HEK293 (cell line): Measurements from ENCODE around the gene EGFL8.

ENCODE experiments used
- BCL11A ChIP-seq: fragments of 450-650 bp; formaldehyde crosslinking; IDR thresholded peaks from 2 replicates; pipeline ENCODE4 v1.5.1; 2016; ENCODE audit warnings: low read depth, missing biosample characterization, missing genetic modification characterization
- EGR2 ChIP-seq: fragments of 450-650 bp; formaldehyde crosslinking; IDR thresholded peaks from 2 replicates; pipeline ENCODE4 v1.5.1; 2016; ENCODE audit warnings: low read depth, missing biosample characterization, missing genetic modification characterization
- IKZF3 ChIP-seq: fragments of 450-650 bp; IDR thresholded peaks from 2 replicates; pipeline ENCODE4 v1.5.0; 2018; ENCODE audit warnings: missing biosample characterization, mild to moderate bottlenecking, missing genetic modification characterization, moderate library complexity
- KLF10 ChIP-seq: fragments of 450-650 bp; IDR thresholded peaks from 2 replicates; pipeline ENCODE4 v1.5.1; 2018; ENCODE audit warnings: missing biosample characterization, mild to moderate bottlenecking, missing genetic modification characterization
- KLF16 ChIP-seq: fragments of 450-650 bp; formaldehyde crosslinking; IDR thresholded peaks from 2 replicates; pipeline ENCODE4 v1.5.1; 2017; ENCODE audit warnings: missing biosample characterization, missing genetic modification characterization
- KLF7 ChIP-seq: fragments of 450-650 bp; formaldehyde crosslinking; IDR thresholded peaks from 2 replicates; pipeline ENCODE4 v1.5.1; 2016; ENCODE audit warnings: missing biosample characterization, missing genetic modification characterization, borderline replicate concordance
- RBAK ChIP-seq: fragments of 450-650 bp; formaldehyde crosslinking; IDR thresholded peaks from 2 replicates; pipeline ENCODE4 v1.5.1; 2016; ENCODE audit warnings: missing biosample characterization, missing genetic modification characterization
- SP7 ChIP-seq: fragments of 450-650 bp; formaldehyde crosslinking; IDR thresholded peaks from 2 replicates; pipeline ENCODE4 v1.5.1; 2016; ENCODE audit warnings: missing biosample characterization, missing genetic modification characterization
- YY2 ChIP-seq: fragments of 450-650 bp; formaldehyde crosslinking; IDR thresholded peaks from 2 replicates; pipeline ENCODE4 v1.5.1; 2016; ENCODE audit warnings: missing biosample characterization, missing genetic modification characterization
- ZFP3 ChIP-seq: fragments of 450-650 bp; formaldehyde crosslinking; IDR thresholded peaks from 2 replicates; pipeline ENCODE4 v1.5.1; 2016; ENCODE audit warnings: low read depth, missing biosample characterization, missing genetic modification characterization
- ZIC2 ChIP-seq: fragments of 450-650 bp; formaldehyde crosslinking; IDR thresholded peaks from 2 replicates; pipeline ENCODE4 v1.5.1; 2016; ENCODE audit warnings: missing biosample characterization, missing genetic modification characterization
- ZNF10 ChIP-seq: fragments of 450-650 bp; formaldehyde crosslinking; IDR thresholded peaks from 2 replicates; pipeline ENCODE4 v1.5.1; 2017; ENCODE audit warnings: missing biosample characterization, missing genetic modification characterization
- ZNF114 ChIP-seq: fragments of 450-650 bp; formaldehyde crosslinking; IDR thresholded peaks from 2 replicates; pipeline ENCODE4 v1.5.0; 2017; ENCODE audit warnings: missing biosample characterization, missing genetic modification characterization
- ZNF169 ChIP-seq: fragments of 450-650 bp; formaldehyde crosslinking; IDR thresholded peaks from 2 replicates; pipeline ENCODE4 v1.5.1; 2016; ENCODE audit warnings: missing biosample characterization, missing genetic modification characterization
- ZNF174 ChIP-seq: fragments of 450-650 bp; formaldehyde crosslinking; IDR thresholded peaks from 2 replicates; pipeline ENCODE4 v1.5.0; 2017; ENCODE audit warnings: missing biosample characterization, mild to moderate bottlenecking, missing genetic modification characterization
- ZNF19 ChIP-seq: fragments of 450-650 bp; formaldehyde crosslinking; IDR thresholded peaks from 2 replicates; pipeline ENCODE4; 2016; ENCODE audit warnings: missing biosample characterization, missing genetic modification characterization, low read depth
- ZNF202 ChIP-seq: fragments of 450-650 bp; formaldehyde crosslinking; IDR thresholded peaks from 2 replicates; pipeline ENCODE4 v1.5.1; 2016; ENCODE audit warnings: missing biosample characterization, missing genetic modification characterization, borderline replicate concordance
- ZNF211 ChIP-seq: fragments of 450-650 bp; formaldehyde crosslinking; IDR thresholded peaks from 2 replicates; pipeline ENCODE4 v1.5.1; 2016; ENCODE audit warnings: low read depth, missing biosample characterization, missing genetic modification characterization
- ZNF239 ChIP-seq: fragments of 450-650 bp; formaldehyde crosslinking; IDR thresholded peaks from 2 replicates; pipeline ENCODE4 v1.5.1; 2016; ENCODE audit warnings: missing biosample characterization, missing genetic modification characterization
- ZNF549 ChIP-seq: fragments of 450-650 bp; IDR thresholded peaks from 2 replicates; pipeline ENCODE4 v1.5.1; 2018; ENCODE audit warnings: missing biosample characterization, missing genetic modification characterization, mild to moderate bottlenecking, inconsistent platforms, moderate library complexity
- ZNF596 ChIP-seq: fragments of 450-650 bp; IDR thresholded peaks from 2 replicates; pipeline ENCODE4 v1.5.0; 2018; ENCODE audit warnings: missing biosample characterization, mild to moderate bottlenecking, missing genetic modification characterization, moderate library complexity
- TF ChIP-seq, protein P1 (sequence below): fragments of 450-650 bp; formaldehyde crosslinking; IDR thresholded peaks from 2 replicates; pipeline ENCODE4 v1.5.1; 2016; ENCODE audit warnings: missing biosample characterization, missing genetic modification characterization
- TF ChIP-seq, protein P2 (sequence below): fragments of 450-650 bp; formaldehyde crosslinking; optimal IDR thresholded peaks from 2 replicates; pipeline ENCODE3; 2016; ENCODE audit warnings: missing biosample characterization, mild to moderate bottlenecking, missing genetic modification characterization
- TF ChIP-seq, protein P3 (sequence below): fragments of 450-650 bp; formaldehyde crosslinking; IDR thresholded peaks from 2 replicates; pipeline ENCODE4 v1.5.1; 2016; ENCODE audit warnings: missing biosample characterization, missing genetic modification characterization
- TF ChIP-seq, protein P4 (sequence below): fragments of 450-650 bp; formaldehyde crosslinking; IDR thresholded peaks from 2 replicates; pipeline ENCODE4 v1.5.1; 2016; ENCODE audit warnings: missing biosample characterization, missing genetic modification characterization
- TF ChIP-seq, protein P5 (sequence below): fragments of 450-650 bp; formaldehyde crosslinking; IDR thresholded peaks from 2 replicates; pipeline ENCODE4 v1.5.1; 2016; ENCODE audit warnings: missing biosample characterization, missing genetic modification characterization
- TF ChIP-seq, protein P6 (sequence below): fragments of 450-650 bp; formaldehyde crosslinking; IDR thresholded peaks from 2 replicates; pipeline ENCODE4 v1.5.1; 2016; ENCODE audit warnings: missing biosample characterization, missing genetic modification characterization, low read depth

The EGFL8 gene

DNA sequence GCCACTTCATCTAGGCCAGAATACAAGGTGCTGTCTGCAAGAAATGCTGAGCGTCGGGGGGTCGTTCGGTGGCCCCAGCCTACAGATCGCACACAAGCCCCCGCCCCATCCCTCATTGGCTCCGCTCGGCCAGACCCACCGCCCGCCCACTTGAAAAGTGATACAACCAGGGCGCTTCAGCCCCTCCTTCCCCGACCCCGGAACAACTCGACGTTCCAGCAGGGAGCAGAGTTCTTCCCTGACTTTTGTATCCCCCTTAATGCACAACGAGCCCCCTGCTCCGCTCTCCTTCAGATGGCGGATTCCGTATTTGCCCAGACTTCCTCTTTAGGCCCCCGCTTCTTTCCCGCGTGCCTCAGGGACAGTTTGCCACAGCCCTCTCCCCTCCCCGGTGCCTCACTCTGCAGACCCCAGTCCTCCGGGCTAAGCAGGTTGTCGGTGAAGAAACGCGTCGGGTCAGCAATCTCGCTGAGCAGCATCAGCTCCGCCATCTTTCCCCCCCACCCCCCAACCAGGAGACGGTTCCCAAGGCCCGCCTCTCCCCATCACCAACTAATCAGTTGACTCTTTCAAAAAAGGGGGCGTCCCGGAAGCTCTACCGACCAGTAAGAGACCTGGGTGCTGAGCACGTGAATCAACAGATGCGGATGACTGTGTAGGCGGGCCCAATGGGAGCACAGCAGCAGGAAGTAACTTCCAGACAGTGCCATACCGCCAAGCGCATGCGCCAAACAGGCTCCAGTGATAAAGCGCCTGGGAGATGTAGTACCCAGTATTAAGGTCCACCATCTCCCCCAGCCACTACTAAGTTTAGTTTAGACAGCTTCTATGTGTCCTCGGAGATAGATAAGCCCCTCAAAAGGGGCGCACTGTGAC lies 36.4 kb upstream of the EGFL8 start, which contains the start of gene ATF6B (continued):
- TF ChIP-seq EGR2 (tag by site-specific recombination) (peak; percentile 61; the same call in 1 of the 2 replicates), ZNF19 (tag by site-specific recombination) (no peak), ZIC2 (tag by site-specific recombination) (no peak), YY2 (tag by site-specific recombination) (peak; percentile 86), ZNF596 (tag by site-specific recombination) (no peak), ZNF549 (no peak), ZNF114 (no peak), ZNF174 (tag by site-specific recombination) (no peak), ZNF239 (no peak), KLF10 (tag by site-specific recombination) (peak; percentile 99), KLF7 (tag by site-specific recombination) (no peak), RBAK (tag by site-specific recombination) (no peak), IKZF3 (no peak), ZNF202 (tag by site-specific recombination) (no peak), KLF16 (tag by site-specific recombination) (peak; percentile 79; the same call in 1 of the 2 replicates), SP7 (tag by site-specific recombination) (peak; percentile 65; the same call in 1 of the 2 replicates), BCL11A (no peak), ZFP3 (tag by site-specific recombination) (no peak), ZNF169 (tag by site-specific recombination) (no peak), ZNF10 (tag by site-specific recombination) (peak; percentile 90), ZNF211 (no peak)
- TF ChIP-seq, protein P1, sequence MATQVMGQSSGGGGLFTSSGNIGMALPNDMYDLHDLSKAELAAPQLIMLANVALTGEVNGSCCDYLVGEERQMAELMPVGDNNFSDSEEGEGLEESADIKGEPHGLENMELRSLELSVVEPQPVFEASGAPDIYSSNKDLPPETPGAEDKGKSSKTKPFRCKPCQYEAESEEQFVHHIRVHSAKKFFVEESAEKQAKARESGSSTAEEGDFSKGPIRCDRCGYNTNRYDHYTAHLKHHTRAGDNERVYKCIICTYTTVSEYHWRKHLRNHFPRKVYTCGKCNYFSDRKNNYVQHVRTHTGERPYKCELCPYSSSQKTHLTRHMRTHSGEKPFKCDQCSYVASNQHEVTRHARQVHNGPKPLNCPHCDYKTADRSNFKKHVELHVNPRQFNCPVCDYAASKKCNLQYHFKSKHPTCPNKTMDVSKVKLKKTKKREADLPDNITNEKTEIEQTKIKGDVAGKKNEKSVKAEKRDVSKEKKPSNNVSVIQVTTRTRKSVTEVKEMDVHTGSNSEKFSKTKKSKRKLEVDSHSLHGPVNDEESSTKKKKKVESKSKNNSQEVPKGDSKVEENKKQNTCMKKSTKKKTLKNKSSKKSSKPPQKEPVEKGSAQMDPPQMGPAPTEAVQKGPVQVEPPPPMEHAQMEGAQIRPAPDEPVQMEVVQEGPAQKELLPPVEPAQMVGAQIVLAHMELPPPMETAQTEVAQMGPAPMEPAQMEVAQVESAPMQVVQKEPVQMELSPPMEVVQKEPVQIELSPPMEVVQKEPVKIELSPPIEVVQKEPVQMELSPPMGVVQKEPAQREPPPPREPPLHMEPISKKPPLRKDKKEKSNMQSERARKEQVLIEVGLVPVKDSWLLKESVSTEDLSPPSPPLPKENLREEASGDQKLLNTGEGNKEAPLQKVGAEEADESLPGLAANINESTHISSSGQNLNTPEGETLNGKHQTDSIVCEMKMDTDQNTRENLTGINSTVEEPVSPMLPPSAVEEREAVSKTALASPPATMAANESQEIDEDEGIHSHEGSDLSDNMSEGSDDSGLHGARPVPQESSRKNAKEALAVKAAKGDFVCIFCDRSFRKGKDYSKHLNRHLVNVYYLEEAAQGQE (tag by site-specific recombination): 0 out of 2 replicates have a peak, but pooled peaks have one; percentile 18
- TF ChIP-seq, protein P2, sequence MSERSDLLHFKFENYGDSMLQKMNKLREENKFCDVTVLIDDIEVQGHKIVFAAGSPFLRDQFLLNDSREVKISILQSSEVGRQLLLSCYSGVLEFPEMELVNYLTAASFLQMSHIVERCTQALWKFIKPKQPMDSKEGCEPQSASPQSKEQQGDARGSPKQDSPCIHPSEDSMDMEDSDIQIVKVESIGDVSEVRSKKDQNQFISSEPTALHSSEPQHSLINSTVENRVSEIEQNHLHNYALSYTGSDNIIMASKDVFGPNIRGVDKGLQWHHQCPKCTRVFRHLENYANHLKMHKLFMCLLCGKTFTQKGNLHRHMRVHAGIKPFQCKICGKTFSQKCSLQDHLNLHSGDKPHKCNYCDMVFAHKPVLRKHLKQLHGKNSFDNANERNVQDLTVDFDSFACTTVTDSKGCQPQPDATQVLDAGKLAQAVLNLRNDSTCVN (tag by site-specific recombination): no peak
- TF ChIP-seq, protein P3, sequence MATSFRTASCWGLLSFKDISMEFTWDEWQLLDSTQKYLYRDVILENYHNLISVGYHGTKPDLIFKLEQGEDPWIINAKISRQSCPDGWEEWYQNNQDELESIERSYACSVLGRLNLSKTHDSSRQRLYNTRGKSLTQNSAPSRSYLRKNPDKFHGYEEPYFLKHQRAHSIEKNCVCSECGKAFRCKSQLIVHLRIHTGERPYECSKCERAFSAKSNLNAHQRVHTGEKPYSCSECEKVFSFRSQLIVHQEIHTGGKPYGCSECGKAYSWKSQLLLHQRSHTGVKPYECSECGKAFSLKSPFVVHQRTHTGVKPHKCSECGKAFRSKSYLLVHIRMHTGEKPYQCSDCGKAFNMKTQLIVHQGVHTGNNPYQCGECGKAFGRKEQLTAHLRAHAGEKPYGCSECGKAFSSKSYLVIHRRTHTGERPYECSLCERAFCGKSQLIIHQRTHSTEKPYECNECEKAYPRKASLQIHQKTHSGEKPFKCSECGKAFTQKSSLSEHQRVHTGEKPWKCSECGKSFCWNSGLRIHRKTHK (tag by site-specific recombination): no peak
- TF ChIP-seq, protein P4, sequence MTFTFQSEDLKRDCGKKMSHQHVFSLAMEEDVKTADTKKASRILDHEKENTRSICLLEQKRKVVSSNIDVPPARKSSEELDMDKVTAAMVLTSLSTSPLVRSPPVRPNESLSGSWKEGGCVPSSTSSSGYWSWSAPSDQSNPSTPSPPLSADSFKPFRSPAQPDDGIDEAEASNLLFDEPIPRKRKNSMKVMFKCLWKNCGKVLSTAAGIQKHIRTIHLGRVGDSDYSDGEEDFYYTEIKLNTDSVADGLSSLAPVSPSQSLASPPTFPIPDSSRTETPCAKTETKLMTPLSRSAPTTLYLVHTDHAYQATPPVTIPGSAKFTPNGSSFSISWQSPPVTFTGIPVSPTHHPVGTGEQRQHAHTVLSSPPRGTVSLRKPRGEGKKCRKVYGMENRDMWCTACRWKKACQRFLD (tag by site-specific recombination): no peak
- TF ChIP-seq, protein P5, sequence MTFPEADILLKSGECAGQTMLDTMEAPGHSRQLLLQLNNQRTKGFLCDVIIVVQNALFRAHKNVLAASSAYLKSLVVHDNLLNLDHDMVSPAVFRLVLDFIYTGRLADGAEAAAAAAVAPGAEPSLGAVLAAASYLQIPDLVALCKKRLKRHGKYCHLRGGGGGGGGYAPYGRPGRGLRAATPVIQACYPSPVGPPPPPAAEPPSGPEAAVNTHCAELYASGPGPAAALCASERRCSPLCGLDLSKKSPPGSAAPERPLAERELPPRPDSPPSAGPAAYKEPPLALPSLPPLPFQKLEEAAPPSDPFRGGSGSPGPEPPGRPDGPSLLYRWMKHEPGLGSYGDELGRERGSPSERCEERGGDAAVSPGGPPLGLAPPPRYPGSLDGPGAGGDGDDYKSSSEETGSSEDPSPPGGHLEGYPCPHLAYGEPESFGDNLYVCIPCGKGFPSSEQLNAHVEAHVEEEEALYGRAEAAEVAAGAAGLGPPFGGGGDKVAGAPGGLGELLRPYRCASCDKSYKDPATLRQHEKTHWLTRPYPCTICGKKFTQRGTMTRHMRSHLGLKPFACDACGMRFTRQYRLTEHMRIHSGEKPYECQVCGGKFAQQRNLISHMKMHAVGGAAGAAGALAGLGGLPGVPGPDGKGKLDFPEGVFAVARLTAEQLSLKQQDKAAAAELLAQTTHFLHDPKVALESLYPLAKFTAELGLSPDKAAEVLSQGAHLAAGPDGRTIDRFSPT (tag by site-specific recombination): no peak
- TF ChIP-seq, protein P6, sequence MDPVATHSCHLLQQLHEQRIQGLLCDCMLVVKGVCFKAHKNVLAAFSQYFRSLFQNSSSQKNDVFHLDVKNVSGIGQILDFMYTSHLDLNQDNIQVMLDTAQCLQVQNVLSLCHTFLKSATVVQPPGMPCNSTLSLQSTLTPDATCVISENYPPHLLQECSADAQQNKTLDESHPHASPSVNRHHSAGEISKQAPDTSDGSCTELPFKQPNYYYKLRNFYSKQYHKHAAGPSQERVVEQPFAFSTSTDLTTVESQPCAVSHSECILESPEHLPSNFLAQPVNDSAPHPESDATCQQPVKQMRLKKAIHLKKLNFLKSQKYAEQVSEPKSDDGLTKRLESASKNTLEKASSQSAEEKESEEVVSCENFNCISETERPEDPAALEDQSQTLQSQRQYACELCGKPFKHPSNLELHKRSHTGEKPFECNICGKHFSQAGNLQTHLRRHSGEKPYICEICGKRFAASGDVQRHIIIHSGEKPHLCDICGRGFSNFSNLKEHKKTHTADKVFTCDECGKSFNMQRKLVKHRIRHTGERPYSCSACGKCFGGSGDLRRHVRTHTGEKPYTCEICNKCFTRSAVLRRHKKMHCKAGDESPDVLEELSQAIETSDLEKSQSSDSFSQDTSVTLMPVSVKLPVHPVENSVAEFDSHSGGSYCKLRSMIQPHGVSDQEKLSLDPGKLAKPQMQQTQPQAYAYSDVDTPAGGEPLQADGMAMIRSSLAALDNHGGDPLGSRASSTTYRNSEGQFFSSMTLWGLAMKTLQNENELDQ (tag by site-specific recombination): no peak
